ENCODE results near the gene CFAP70. TPM values are rescaled to one million over a fixed set of nuclear protein-coding genes. Genes with fewer than 3 reads are reported as not detected.

The CFAP70 gene
- total RNA-seq, 1 donor from 2014 or later, result 5.3 TPM

- Mint-ChIP-seq H3K9me3 (ENCODE audit: low read depth) (no peaks in the 10 kb centered on the region), H3K4me1 (ENCODE audit: low read depth) (peaks cover 19% of the 10 kb centered on the region), H3K36me3 (ENCODE audit: insufficient read depth) (peaks cover 5% of the 10 kb centered on the region), H3K27ac (peak within 1 kb of the TSS; percentile 99), H3K4me3 (ENCODE audit: low read depth) (peak within 1 kb of the TSS; percentile 93), H3K27me3 (no peaks in the 10 kb centered on the region)
- no peak for TF ChIP-seq CTCF (IDR thresholded peaks at IDR 0.05; ENCODE audit: unreplicated experiment)
- peak; percentile 79 for DNase-seq (ENCODE audit: low spot score, unreplicated experiment)
Observed at GRCh38 chr10:73252445-73253224, 106.0 kb downstream of the CFAP70 start, which contains the start of gene MRPS16. Gene MRPS16, minus strand, starts transcription at chr10:73252644. Its CDS starts 162 bp downstream, at chr10:73252482.

DNA sequence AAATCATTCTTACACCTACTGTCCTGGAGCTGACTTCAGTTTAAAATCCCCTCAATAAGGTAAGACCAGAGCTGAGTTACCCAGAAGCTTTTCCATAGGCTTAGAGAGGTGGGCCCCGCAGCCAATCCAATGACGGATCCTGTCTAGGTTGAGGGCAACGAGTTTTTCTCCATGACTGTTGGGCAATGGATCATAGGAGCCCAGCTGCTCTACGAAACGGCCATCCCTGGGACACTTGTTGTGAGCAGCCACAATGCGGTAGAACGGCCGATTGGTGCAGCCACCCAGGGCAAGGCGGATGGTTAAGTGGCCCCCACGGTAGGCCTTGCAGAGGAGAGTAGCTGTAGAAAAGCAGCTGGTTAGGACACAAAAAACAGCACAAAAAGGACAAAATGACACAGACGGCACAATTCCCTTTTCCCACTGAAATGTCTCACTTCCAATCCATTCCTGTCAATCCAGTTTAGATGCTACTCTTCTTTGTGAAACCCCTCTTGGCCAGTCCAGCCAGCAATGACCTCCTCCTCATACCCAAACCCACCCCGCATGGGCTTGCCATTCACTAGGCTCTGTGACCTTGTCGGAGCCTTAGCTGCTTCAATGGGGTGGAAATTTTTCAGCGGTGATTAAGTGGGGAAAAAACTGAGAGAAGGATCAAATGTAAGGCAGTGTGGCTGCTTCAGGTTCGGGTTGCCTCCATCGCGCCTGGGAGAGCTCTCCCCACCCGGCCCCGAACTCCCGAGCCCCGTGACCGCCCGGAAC, 106.8 kb downstream of the CFAP70 start:
- Mint-ChIP-seq H3K9me3 (ENCODE audit: low read depth) (no peaks in the 10 kb centered on the region), H3K4me1 (ENCODE audit: low read depth) (peaks cover 21% of the 10 kb centered on the region), H3K27ac (peak overlapping the region; percentile 99), H3K27me3 (no peaks in the 10 kb centered on the region), H3K4me3 (ENCODE audit: low read depth) (peak overlapping the region; percentile 93), H3K36me3 (ENCODE audit: insufficient read depth) (peaks cover 5% of the 10 kb centered on the region)
- TF ChIP-seq CTCF (IDR thresholded peaks at IDR 0.05; ENCODE audit: unreplicated experiment), result no peak
- DNase-seq (ENCODE audit: low spot score, unreplicated experiment), result no peak

DNA sequence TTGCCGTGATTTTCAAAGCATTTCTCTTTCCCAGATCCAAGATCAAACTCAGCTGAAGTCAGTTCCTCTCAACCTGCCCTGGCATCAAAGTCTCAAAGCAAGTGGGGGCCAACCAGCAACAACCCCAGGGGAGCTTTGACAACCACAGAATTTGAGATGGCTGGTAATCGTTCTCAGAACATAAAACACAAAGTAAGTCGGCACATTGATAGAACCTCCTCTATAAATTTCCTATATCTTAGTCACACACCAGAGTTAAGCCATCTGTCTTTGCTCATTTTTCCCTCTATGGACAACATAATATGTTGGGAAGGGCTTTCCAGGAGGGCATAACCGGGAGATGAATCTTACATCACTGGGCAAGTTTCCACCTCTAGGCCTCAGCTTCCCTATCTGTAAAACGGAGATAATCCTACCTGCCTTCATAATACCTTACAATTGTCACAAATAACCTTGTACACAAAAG, 110.4 kb downstream of the CFAP70 start:
- no peak for TF ChIP-seq CTCF (IDR thresholded peaks at IDR 0.05; ENCODE audit: unreplicated experiment)
- no peaks in the 10 kb centered on the region for H3K9me3 Mint-ChIP-seq (ENCODE audit: low read depth)
- H3K27ac Mint-ChIP-seq, result peak overlapping the region; percentile 99
- peak overlapping the region; percentile 58 for H3K4me3 Mint-ChIP-seq (ENCODE audit: low read depth)
- H3K27me3 Mint-ChIP-seq, result no peaks in the 10 kb centered on the region
- no peak for DNase-seq (ENCODE audit: low spot score, unreplicated experiment)
- peaks cover 36% of the 10 kb centered on the region for H3K4me1 Mint-ChIP-seq (ENCODE audit: low read depth)
- H3K36me3 Mint-ChIP-seq (ENCODE audit: insufficient read depth), result peaks cover 19% of the 10 kb centered on the region

DNA sequence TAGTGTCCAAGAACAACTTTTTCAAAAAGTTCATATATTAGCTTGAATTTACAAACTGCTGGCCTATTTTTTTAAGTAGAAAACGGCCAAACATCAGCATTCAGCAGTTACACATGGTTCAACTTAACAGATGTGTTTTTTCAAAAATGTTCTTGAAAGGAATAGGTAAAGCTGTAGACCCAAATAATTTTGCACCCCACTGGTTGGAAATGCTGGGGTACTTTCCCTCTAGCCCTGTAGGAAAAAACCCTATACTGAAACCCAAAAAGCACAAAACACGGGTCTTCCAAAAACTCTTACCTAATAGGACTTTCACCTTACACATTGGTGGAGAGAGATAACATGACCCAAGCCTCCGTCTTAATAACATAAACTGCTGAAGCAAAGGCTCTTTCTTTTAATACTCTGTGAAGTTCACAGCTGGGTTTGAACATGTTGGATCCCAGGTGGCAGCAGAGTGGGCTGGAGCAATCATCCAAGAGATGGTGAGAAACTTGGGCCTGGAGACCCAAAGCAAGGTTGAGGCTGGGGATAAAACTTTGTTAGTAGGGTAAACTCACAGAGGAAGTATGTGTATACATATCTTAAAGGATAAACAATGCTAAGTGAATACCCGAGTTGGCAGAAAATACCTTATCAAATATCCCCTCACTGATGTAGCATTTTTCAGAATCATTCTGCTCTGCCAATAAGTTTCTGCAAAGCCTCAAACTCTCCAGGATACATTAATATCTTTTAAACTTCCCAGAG, 111.0 kb downstream of the CFAP70 start:
- H3K36me3 Mint-ChIP-seq (ENCODE audit: insufficient read depth), result peaks cover 21% of the 10 kb centered on the region
- no peaks in the 10 kb centered on the region for H3K27me3 Mint-ChIP-seq

More for the DNA sequence above, 111.0 kb downstream of the CFAP70 start:
- H3K9me3 Mint-ChIP-seq (ENCODE audit: low read depth), result no peaks in the 10 kb centered on the region
- H3K4me3 Mint-ChIP-seq (ENCODE audit: low read depth), result peak overlapping the region; percentile 99
- DNase-seq (ENCODE audit: low spot score, unreplicated experiment), result no peak
- H3K4me1 Mint-ChIP-seq (ENCODE audit: low read depth), result peaks cover 32% of the 10 kb centered on the region
- H3K27ac Mint-ChIP-seq, result peak overlapping the region; percentile 99
- TF ChIP-seq CTCF (IDR thresholded peaks at IDR 0.05; ENCODE audit: unreplicated experiment), result no peak
